Effector memory CD8-positive, alpha-beta T cell (primary cell): Measurements from ENCODE around the gene ATP5PO.
"Not testable (repeated sequence)": the region's sequence is repeated elsewhere in the genome, so short reads cannot be mapped to it uniquely, and the experiment has no call there.

Experiments used
- ATAC-seq: fragments of 150-1000 bp; cut with Tn5 transposase; replicated peaks from 2 replicates; pipeline ENCODE4 v1.10.0; 2021; ENCODE audit warnings: mild to moderate bottlenecking, moderate library complexity
- DNase-seq, 3 experiments: peaks; one replicate each; pipeline ENCODE4 v3.0.0; 2021
- H3K27ac Mint-ChIP-seq, 2 donors: one replicate each; pipeline ENCODE4 v1.8.0; 2022; ENCODE audit warnings: mild to moderate bottlenecking in 2 of 2, mixed read lengths in 2 of 2, moderate library complexity in 2 of 2
- H3K27me3 Mint-ChIP-seq, 2 donors: one replicate each; pipeline ENCODE4 v1.8.0; 2022; ENCODE audit warnings: mixed read lengths in 2 of 2
- H3K36me3 Mint-ChIP-seq: one replicate; pipeline ENCODE4 v1.8.0; 2022; ENCODE audit warnings: mild to moderate bottlenecking, moderate library complexity, mixed read lengths; ENCODE audit not compliant: insufficient read depth
- H3K4me1 Mint-ChIP-seq, 2 donors: one replicate each; pipeline ENCODE4 v1.8.0; 2022; ENCODE audit warnings: low read depth in 2 of 2, mixed read lengths in 2 of 2
- H3K4me3 Mint-ChIP-seq, 2 donors: one replicate each; pipeline ENCODE4 v1.8.0; 2022; ENCODE audit warnings: mild to moderate bottlenecking in 2 of 2, mixed read lengths in 2 of 2, moderate library complexity in 2 of 2
- H3K9me3 Mint-ChIP-seq, 2 donors: one replicate each; pipeline ENCODE4 v1.8.0; 2022; ENCODE audit warnings: mixed read lengths in 2 of 2

Gene ATP5PO

GRCh38 chr21:33865996-33866575, 49.5 kb downstream of the ATP5PO start:
- no peak for ATAC-seq

GRCh38 chr21:33865176-33865575, 50.4 kb downstream of the ATP5PO start:
- H3K36me3 Mint-ChIP-seq = no peaks in the 10 kb centered on the region
- no peak overlapping the region for H3K4me3 Mint-ChIP-seq
- H3K27me3 Mint-ChIP-seq = peaks cover 35 to 64% of the 10 kb centered on the region in 2 donors
- DNase-seq = no peak
- peaks cover 0 to 2% of the 10 kb centered on the region in 2 donors for H3K4me1 Mint-ChIP-seq
- H3K9me3 Mint-ChIP-seq = no peaks in the 10 kb centered on the region
- H3K27ac Mint-ChIP-seq = no peak overlapping the region
- no peak for ATAC-seq

More at GRCh38 chr21:33865996-33866575, 49.5 kb downstream of the ATP5PO start:
- Mint-ChIP-seq H3K27me3 (peaks cover 31 to 59% of the 10 kb centered on the region in 2 donors), H3K27ac (no peak overlapping the region), H3K36me3 (no peaks in the 10 kb centered on the region), H3K4me1 (peaks cover 0 to 2% of the 10 kb centered on the region in 2 donors), H3K4me3 (no peak overlapping the region), H3K9me3 (no peaks in the 10 kb centered on the region)
- no peak for DNase-seq

- DNase-seq (no peak), ATAC-seq (no peak)
- Mint-ChIP-seq H3K9me3 (no peaks in the 10 kb centered on the region), H3K27ac (no peak overlapping the region), H3K27me3 (peaks cover 40 to 71% of the 10 kb centered on the region in 2 donors), H3K36me3 (no peaks in the 10 kb centered on the region), H3K4me3 (no peak overlapping the region), H3K4me1 (peaks cover 0 to 2% of the 10 kb centered on the region in 2 donors)
These were observed 51.5 kb downstream of the ATP5PO start for GRCh38 chr21:33864150-33864549.

DNA sequence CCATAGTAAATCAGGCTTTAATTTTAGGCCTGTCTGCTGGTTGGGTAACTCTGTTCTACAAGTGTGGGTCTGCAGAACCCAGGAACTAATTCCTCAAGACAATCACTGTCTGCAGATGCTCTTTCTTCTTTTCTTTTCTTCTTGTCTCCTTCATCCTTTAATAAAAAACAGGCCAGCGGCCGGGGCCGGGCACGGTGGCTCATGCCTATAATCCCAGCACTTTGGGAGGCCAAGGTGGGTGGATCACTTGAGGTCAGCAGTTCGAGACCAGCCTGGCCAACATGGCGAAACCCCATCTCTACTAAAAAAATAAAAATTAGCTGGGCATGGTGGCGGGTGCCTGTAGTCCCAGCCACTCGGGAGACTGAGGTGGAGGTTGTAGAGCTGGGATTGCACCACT, 52.4 kb downstream of the ATP5PO start:
- H3K27ac Mint-ChIP-seq, ATAC-seq: not testable (repeated sequence)

GRCh38 chr21:33861125-33861524, 54.5 kb downstream of the ATP5PO start:
- ATAC-seq = no peak
- H3K27me3 Mint-ChIP-seq = peaks cover 44 to 74% of the 10 kb centered on the region in 2 donors
- H3K36me3 Mint-ChIP-seq = no peaks in the 10 kb centered on the region
- no peak overlapping the region for H3K4me3 Mint-ChIP-seq
- no peak overlapping the region for H3K27ac Mint-ChIP-seq
- DNase-seq = no peak
- no peaks in the 10 kb centered on the region for H3K4me1 Mint-ChIP-seq
- H3K9me3 Mint-ChIP-seq = no peaks in the 10 kb centered on the region

More for the DNA sequence above, 52.4 kb downstream of the ATP5PO start:
- H3K4me3 Mint-ChIP-seq, H3K36me3 Mint-ChIP-seq, DNase-seq, H3K4me1 Mint-ChIP-seq, H3K9me3 Mint-ChIP-seq: not testable (repeated sequence)
- H3K27me3 Mint-ChIP-seq = peaks cover 47 to 76% of the 10 kb centered on the region in 2 donors

DNA sequence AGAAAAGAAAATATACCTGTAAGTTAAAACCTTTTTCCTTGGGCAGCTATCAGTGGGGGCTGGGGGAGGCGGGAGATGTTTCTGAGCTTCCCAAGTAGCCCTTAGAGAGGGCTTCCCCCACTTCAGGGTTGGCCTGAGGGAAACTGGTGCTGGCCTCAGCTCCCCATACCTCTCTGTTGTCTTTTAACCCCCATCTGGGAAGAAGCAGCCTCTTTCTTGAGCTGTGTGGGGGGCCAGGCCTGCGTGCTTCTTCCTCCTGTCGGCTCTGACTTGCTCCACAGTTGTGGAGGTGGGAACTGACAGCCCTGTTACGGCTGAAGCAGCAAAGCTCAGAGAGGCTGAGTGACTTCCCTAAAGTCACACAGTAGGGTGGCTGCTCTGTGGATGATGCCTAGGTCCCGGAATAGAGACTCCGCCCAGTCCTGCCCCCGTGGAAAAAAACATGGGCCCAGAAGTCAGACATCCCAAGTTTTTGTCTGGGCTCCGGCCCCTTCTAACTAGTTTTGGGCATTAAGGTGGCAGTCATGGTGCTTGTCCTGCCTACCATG, 55.2 kb downstream of the ATP5PO start:
- DNase-seq (no peak), ATAC-seq (no peak)
- no peak overlapping the region for H3K4me3 Mint-ChIP-seq
- H3K27me3 Mint-ChIP-seq = peaks cover 38 to 71% of the 10 kb centered on the region in 2 donors
- no peaks in the 10 kb centered on the region for H3K9me3 Mint-ChIP-seq
- H3K36me3 Mint-ChIP-seq = no peaks in the 10 kb centered on the region
- H3K4me1 Mint-ChIP-seq = no peaks in the 10 kb centered on the region
- H3K27ac Mint-ChIP-seq = no peak overlapping the region

DNA sequence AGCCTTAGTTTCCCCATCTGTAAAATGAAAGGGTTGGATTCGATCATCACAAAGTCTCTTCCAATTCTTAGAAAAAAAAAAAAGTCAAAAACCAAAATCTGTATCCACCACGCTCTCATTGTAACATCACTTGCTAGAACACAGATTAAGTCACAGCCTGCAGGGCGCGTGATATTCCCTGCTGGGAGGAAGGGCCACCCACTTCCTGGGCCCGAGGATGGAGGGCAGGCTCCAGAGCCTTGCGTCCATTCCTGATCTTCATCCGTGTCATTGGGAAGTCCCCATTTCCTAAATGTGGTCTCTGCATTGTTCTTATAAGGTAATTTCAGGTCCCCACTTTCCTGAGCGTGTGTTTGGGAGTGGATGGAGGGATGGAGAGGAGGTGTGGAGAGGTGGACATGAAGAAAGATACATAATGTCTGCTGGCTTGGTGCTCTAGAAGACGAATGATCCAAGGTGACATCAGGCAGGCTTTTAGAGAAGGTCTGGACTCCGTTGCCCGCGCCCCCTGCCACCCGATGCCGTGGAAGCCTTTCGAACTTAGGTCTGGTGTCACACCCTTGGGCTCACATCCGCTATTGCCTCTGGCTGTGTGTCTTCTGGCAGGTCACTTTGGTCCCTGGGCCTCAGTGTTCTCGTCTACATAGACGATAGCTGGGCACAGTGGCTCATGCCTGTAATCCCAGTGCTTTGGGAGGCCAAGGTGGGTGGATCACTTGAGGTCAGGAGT, 56.1 kb downstream of the ATP5PO start:
- peaks cover 32 to 71% of the 10 kb centered on the region in 2 donors for H3K27me3 Mint-ChIP-seq
- no peaks in the 10 kb centered on the region for H3K36me3 Mint-ChIP-seq
- H3K4me3 Mint-ChIP-seq = no peak overlapping the region
- no peaks in the 10 kb centered on the region for H3K9me3 Mint-ChIP-seq
- ATAC-seq (no peak), DNase-seq (no peak)
- no peaks in the 10 kb centered on the region for H3K4me1 Mint-ChIP-seq
- no peak overlapping the region for H3K27ac Mint-ChIP-seq

DNA sequence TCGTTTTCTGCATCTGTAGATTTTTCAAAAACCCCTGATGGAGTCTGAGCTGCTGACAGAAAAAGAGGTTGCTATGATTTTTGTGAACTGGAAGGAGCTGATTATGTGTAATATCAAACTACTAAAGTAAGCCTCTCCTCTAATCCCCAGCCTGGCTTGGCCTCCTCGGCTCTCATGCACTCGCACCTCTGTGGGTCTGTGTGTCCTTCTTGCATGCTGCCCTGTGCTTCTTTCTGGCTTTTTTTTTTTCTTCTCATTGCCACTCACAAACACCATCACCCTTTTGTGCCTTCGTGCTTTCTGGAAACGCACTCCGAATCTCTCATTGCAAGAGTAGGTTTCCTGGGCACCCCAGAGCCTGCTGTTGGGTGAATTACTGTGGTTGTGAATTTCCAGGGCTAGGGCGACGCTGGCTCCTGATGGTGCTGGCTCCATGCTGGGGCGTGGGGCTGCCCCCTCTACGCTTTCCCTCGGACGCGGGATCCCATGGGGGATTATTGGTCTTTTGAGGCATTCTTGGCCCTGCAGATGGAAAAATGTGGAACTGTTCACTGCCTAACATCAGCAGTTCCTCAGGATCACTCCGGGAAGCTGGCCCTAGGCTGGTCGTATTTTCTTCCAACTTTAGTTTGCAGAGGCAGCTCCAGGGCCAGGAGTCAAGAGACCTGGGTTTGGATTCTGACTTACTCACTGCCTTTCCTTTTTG, 56.8 kb downstream of the ATP5PO start:
- peaks cover 24 to 69% of the 10 kb centered on the region in 2 donors for H3K27me3 Mint-ChIP-seq
- ATAC-seq (no peak), DNase-seq (no peak)
- H3K27ac Mint-ChIP-seq = no peak overlapping the region
- no peaks in the 10 kb centered on the region for H3K4me1 Mint-ChIP-seq
- H3K4me3 Mint-ChIP-seq = no peak overlapping the region
- no peaks in the 10 kb centered on the region for H3K36me3 Mint-ChIP-seq
- no peaks in the 10 kb centered on the region for H3K9me3 Mint-ChIP-seq

- no peaks in the 10 kb centered on the region for H3K4me1 Mint-ChIP-seq
- H3K27me3 Mint-ChIP-seq = peaks cover 17 to 72% of the 10 kb centered on the region in 2 donors
- no peak overlapping the region for H3K4me3 Mint-ChIP-seq
- no peak overlapping the region for H3K27ac Mint-ChIP-seq
- no peaks in the 10 kb centered on the region for H3K9me3 Mint-ChIP-seq
- H3K36me3 Mint-ChIP-seq = no peaks in the 10 kb centered on the region
- ATAC-seq = no peak
- DNase-seq = no peak
These were observed 57.5 kb downstream of the ATP5PO start for GRCh38 chr21:33857846-33858666.

DNA sequence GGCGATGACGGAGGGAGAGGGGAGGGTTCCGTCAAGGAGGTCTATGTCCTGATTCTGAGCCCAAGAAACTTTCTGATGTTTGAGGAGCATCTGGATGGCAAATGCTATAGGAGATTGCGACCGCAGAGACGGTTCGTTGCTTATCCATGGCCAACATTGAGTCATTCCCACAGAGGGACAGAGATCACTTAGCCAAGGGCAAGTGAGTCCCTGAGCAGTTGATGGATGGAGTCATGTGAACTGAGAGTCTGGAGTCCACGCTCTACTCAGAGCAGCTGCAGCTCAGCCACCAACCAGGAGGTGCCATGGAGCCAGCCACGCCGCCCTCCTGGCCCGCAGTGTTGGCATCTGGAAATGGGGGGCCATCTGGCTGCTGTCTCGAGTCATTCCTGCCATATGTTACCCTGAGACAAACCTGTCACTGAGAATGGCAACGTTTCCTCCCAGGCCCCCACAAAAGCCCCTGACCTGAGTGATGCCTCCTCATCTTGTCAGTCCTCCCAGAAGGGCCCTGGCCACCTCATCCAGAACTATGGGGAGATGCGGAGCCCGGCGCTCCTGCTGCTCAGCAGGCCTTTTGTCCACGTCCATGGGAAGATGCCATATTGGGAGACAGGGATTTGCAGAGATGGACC, 58.6 kb downstream of the ATP5PO start:
- Mint-ChIP-seq H3K9me3 (no peaks in the 10 kb centered on the region), H3K27ac (no peak overlapping the region), H3K4me1 (no peaks in the 10 kb centered on the region), H3K27me3 (peaks cover 20 to 64% of the 10 kb centered on the region in 2 donors), H3K36me3 (no peaks in the 10 kb centered on the region), H3K4me3 (no peak overlapping the region)
- no peak for ATAC-seq
- DNase-seq = no peak

GRCh38 chr21:33855190-33855589, 60.4 kb downstream of the ATP5PO start:
- H3K27ac Mint-ChIP-seq = no peak overlapping the region
- no peaks in the 10 kb centered on the region for H3K4me1 Mint-ChIP-seq
- ATAC-seq (no peak), DNase-seq (no peak)
- no peaks in the 10 kb centered on the region for H3K9me3 Mint-ChIP-seq
- H3K36me3 Mint-ChIP-seq = no peaks in the 10 kb centered on the region
- peaks cover 17 to 65% of the 10 kb centered on the region in 2 donors for H3K27me3 Mint-ChIP-seq
- no peak overlapping the region for H3K4me3 Mint-ChIP-seq

GRCh38 chr21:33854604-33855003, 61.0 kb downstream of the ATP5PO start:
- Mint-ChIP-seq H3K27me3 (peaks cover 17 to 66% of the 10 kb centered on the region in 2 donors), H3K27ac (no peak overlapping the region), H3K4me1 (no peaks in the 10 kb centered on the region), H3K9me3 (no peaks in the 10 kb centered on the region), H3K36me3 (no peaks in the 10 kb centered on the region), H3K4me3 (no peak overlapping the region)
- ATAC-seq (no peak), DNase-seq (no peak)
